CD14-positive monocyte (primary cell): ENCODE data around the gene ETV3L. TPM values are rescaled to one million over a fixed set of nuclear protein-coding genes. Genes with fewer than 3 reads are reported as not detected.

Experiments used
- DNase-seq, 3 donors: peaks; one replicate each; pipeline ENCODE4 v3.0.0-alpha.2; 2011 to 2022
- H2AFZ ChIP-seq: 2 replicates; pipeline ENCODE4 v1.6.0; 2012; ENCODE audit warnings: mild to moderate bottlenecking, low read depth, low read length, inconsistent platforms; ENCODE audit not compliant: insufficient read depth, poor library complexity, severe bottlenecking
- H3K27ac ChIP-seq, 2 donors: 1 replicate in 1 of 2; 2 replicates in 1 of 2; pipeline ENCODE4 v1.5.1; 2012 to 2013; ENCODE audit warnings: low read length in 2 of 2, control low read depth in 1 of 2, inconsistent platforms in 1 of 2, low read depth in 1 of 2, mild to moderate bottlenecking in 1 of 2
- H3K27me3 ChIP-seq, 2 donors: one replicate each; pipeline versions ENCODE4 v1.6.0 to v1.6.1; 2011 to 2013; ENCODE audit warnings: low read length in 2 of 2; ENCODE audit not compliant: control insufficient read depth in 2 of 2, insufficient read depth in 2 of 2
- H3K36me3 ChIP-seq, 2 donors: replicated peaks in 1 of 2; 1 replicate in 1 of 2; 2 replicates in 1 of 2; pipeline versions ENCODE4 v1.5.1 to v1.6.1; 2012 to 2013; ENCODE audit warnings: low read length in 2 of 2, control low read depth in 1 of 2, inconsistent platforms in 1 of 2, mild to moderate bottlenecking in 1 of 2; ENCODE audit not compliant: insufficient read depth in 2 of 2, control insufficient read depth in 1 of 2
- H3K4me1 ChIP-seq, 2 donors: 1 replicate in 1 of 2; 2 replicates in 1 of 2; pipeline versions ENCODE4 v1.5.1 to v1.6.1; 2012 to 2013; ENCODE audit warnings: low read length in 2 of 2, control low read depth in 1 of 2, inconsistent platforms in 1 of 2, mild to moderate bottlenecking in 1 of 2, moderate library complexity in 1 of 2; ENCODE audit not compliant: insufficient read depth in 2 of 2, control insufficient read depth in 1 of 2
- H3K4me2 ChIP-seq: replicated peaks from 2 replicates; pipeline ENCODE3; 2012; ENCODE audit warnings: low read length, moderate library complexity, mild to moderate bottlenecking; ENCODE audit not compliant: poor library complexity, severe bottlenecking; ENCODE audit errors: extremely low read depth
- H3K4me3 ChIP-seq, 3 experiments: fragments of 200-600 bp in 1 of 3; sonication (generic) in 1 of 3; replicated peaks in 1 of 3; 1 replicate in 2 of 3; 2 replicates in 1 of 3; pipeline ENCODE4 v1.5.1; 2011 to 2013; ENCODE audit warnings: low read length in 3 of 3, mild to moderate bottlenecking in 3 of 3, control low read depth in 2 of 3, low read depth in 2 of 3, inconsistent platforms in 1 of 3, moderate library complexity in 1 of 3
- H3K79me2 ChIP-seq: 2 replicates; pipeline ENCODE4 v1.6.0; 2012; ENCODE audit warnings: mild to moderate bottlenecking, control low read depth, inconsistent platforms, low read length, moderate library complexity; ENCODE audit not compliant: insufficient read depth
- H3K9ac ChIP-seq: 2 replicates; pipeline ENCODE4 v1.6.0; 2017; ENCODE audit warnings: low read length, mild to moderate bottlenecking; ENCODE audit not compliant: insufficient read depth, poor library complexity, severe bottlenecking
- H3K9me3 ChIP-seq, 2 donors: replicated peaks in 1 of 2; 1 replicate in 1 of 2; 2 replicates in 1 of 2; pipeline versions ENCODE4 v1.5.1 to v1.6.1; 2012 to 2013; ENCODE audit warnings: low read length in 2 of 2, control low read depth in 1 of 2; ENCODE audit not compliant: control insufficient read depth in 1 of 2, insufficient read depth in 1 of 2
- H4K20me1 ChIP-seq: 2 replicates; pipeline ENCODE4 v1.6.0; 2012; ENCODE audit warnings: mild to moderate bottlenecking, low read length, control low read depth, moderate library complexity; ENCODE audit not compliant: insufficient read depth
- H3K27ac Mint-ChIP-seq, 7 donors: one replicate each; pipeline ENCODE4 v1.8.0; 2020; ENCODE audit warnings: mild to moderate bottlenecking in 7 of 7, mixed read lengths in 7 of 7, moderate library complexity in 6 of 7, inconsistent platforms in 2 of 7
- H3K27me3 Mint-ChIP-seq, 3 donors: one replicate each; pipeline ENCODE4 v1.8.0; 2021 to 2022; ENCODE audit warnings: low read depth in 3 of 3, mild to moderate bottlenecking in 3 of 3, mixed read lengths in 3 of 3, moderate library complexity in 3 of 3, inconsistent platforms in 1 of 3
- H3K36me3 Mint-ChIP-seq, 2 donors: one replicate each; pipeline ENCODE4 v1.8.0; 2020; ENCODE audit warnings: mixed read lengths in 2 of 2, inconsistent platforms in 1 of 2, mild to moderate bottlenecking in 1 of 2
- H3K4me1 Mint-ChIP-seq: one replicate; pipeline ENCODE4 v1.8.0; 2020; ENCODE audit warnings: mild to moderate bottlenecking, mixed read lengths
- H3K4me3 Mint-ChIP-seq, 2 donors: one replicate each; pipeline ENCODE4 v1.8.0; 2020; ENCODE audit warnings: mild to moderate bottlenecking in 2 of 2, mixed read lengths in 2 of 2, moderate library complexity in 1 of 2
- H3K9me3 Mint-ChIP-seq, 7 donors: one replicate each; pipeline ENCODE4 v1.8.0; 2020 to 2022; ENCODE audit warnings: mixed read lengths in 7 of 7, mild to moderate bottlenecking in 6 of 7, moderate library complexity in 6 of 7, inconsistent platforms in 2 of 7
- WGBS: methylation state at CpG from one replicate; pipeline ENCODE4 v1.1.5; 2013; ENCODE audit warnings: missing lambda C conversion rate; ENCODE audit not compliant: insufficient coverage; 5-methylcytosine and 5-hydroxymethylcytosine counted together
- intact Hi-C, 2 donors: fragments of 100-400 bp; cut with micrococcal nuclease; formaldehyde crosslinking; loops; one replicate each; pipeline versions ENCODE4 v1.15.0 to v1.15.1; 2023
- polyA plus RNA-seq, 3 donors: library from polyadenylated mRNA; depleted of rRNA in 1 of 3; unstranded in 2 of 3; stranded (reverse) in 1 of 3; fragments of 300-500 nt in 2 of 3; fragments of >200 nt in 1 of 3; fragmentation: Illumina TruSeq in 2 of 3; gene quantifications; 1 replicate in 2 of 3; 2 replicates in 1 of 3; pipeline ENCODE4 v1.2.3, GENCODE V29; 2012 to 2021
- TF ChIP-seq, protein P1 (sequence below): fragments of 200-600 bp; IDR thresholded peaks from one replicate; pipeline ENCODE4 v1.8.0; 2022; ENCODE audit warnings: antibody characterized with exemption, mild to moderate bottlenecking

Gene ETV3L
- polyA plus RNA-seq, 3 donors = 0.26 to 0.41 TPM; not detected in 1

DNA sequence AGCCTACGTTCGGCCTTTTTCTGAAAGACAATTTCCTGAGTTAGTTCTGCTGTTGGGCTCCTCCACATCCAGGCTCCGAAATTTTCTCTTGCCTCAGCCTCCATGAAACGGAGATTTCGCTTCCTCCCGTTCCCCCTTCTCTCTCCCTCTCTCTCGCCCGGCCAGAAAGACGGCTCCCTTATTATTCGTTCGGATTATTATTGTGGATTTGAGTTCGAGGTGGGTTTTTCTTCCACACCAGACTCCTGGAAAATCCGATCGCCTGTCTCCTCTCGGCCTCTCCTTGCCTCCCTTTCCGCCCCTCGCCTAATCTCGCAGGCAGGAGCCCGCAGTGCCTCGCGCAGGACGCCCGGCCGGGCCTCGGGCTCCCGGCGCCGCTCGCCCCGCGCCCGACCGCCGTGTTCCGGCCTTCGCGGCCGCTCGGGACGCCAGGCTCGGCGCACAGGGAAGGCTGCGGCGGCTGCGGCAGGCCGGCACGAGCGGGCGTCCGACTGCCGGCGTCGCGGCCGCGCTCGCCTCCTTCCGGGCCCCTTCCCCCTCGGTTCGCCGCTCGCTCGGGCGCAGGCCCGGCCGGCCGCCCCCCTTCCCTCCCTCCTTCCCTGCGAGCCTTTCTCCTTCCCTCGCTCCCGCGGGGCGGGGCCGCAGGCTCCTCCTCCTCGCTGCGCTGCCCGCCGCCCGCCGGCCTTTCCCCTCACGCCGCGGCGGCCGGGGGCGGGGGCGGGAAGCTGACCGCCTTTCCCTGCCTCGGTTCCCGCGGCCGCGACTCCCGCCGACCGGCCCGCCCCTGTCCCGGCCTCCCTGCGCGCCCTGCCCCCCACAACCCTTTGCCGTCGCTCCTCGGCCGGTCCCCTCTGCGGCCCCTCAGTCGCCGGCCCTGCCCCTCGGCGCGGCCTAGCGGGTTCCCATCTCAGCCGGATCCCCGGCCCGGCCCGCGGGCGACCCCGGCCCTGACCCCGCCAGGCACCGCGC, 54.1 kb downstream of the ETV3L start, which contains the start of gene ARHGEF11:
ARHGEF11 (minus strand) TSS at position 493 of the 969 bp plus-strand sequence. CDS start 1,412 bp downstream, outside the sequence.
- peak within 1 kb of the TSS; percentile 93 for H3K4me2 ChIP-seq
- peaks cover 45% of the 10 kb centered on the region for H3K79me2 ChIP-seq
- peak within 1 kb of the TSS; percentile 91 for H2AFZ ChIP-seq
- H4K20me1 ChIP-seq = peaks cover 41% of the 10 kb centered on the region
- peak within 1 kb of the TSS; percentile 72 to 88 (median 80) for H3K4me3 ChIP-seq
- H3K9me3 Mint-ChIP-seq = peaks cover 0 to under 1% (median 0%) of the 10 kb centered on the region in 7 donors
- peak; percentile 58 to 66 (median 66) for DNase-seq
- H3K27ac Mint-ChIP-seq = peak within 1 kb of the TSS; percentile 81 to 95 (median 91)
- H3K4me3 Mint-ChIP-seq = peak within 1 kb of the TSS; percentile 95
- intact Hi-C loops = no loop called here
- under 1% methylated on average over 103 of the region's 120 CpGs for WGBS
- no peaks in the 10 kb centered on the region for H3K9me3 ChIP-seq
- peak within 1 kb of the TSS; percentile 87 to 92 for H3K27ac ChIP-seq
- H3K4me1 ChIP-seq = peaks cover 46 to 48% of the 10 kb centered on the region in 2 donors
- peaks cover 56% of the 10 kb centered on the region for H3K4me1 Mint-ChIP-seq
- H3K36me3 Mint-ChIP-seq = peaks cover 6 to 12% of the 10 kb centered on the region in 2 donors
- H3K9ac ChIP-seq = peak within 1 kb of the TSS; percentile 82
- H3K27me3 ChIP-seq = no peaks in the 10 kb centered on the region
- no peaks in the 10 kb centered on the region for H3K36me3 ChIP-seq
- TF ChIP-seq, protein P1, sequence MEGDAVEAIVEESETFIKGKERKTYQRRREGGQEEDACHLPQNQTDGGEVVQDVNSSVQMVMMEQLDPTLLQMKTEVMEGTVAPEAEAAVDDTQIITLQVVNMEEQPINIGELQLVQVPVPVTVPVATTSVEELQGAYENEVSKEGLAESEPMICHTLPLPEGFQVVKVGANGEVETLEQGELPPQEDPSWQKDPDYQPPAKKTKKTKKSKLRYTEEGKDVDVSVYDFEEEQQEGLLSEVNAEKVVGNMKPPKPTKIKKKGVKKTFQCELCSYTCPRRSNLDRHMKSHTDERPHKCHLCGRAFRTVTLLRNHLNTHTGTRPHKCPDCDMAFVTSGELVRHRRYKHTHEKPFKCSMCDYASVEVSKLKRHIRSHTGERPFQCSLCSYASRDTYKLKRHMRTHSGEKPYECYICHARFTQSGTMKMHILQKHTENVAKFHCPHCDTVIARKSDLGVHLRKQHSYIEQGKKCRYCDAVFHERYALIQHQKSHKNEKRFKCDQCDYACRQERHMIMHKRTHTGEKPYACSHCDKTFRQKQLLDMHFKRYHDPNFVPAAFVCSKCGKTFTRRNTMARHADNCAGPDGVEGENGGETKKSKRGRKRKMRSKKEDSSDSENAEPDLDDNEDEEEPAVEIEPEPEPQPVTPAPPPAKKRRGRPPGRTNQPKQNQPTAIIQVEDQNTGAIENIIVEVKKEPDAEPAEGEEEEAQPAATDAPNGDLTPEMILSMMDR = no peak
- H3K27me3 Mint-ChIP-seq = peaks cover 2 to 3% (median 3%) of the 10 kb centered on the region in 3 donors

DNA sequence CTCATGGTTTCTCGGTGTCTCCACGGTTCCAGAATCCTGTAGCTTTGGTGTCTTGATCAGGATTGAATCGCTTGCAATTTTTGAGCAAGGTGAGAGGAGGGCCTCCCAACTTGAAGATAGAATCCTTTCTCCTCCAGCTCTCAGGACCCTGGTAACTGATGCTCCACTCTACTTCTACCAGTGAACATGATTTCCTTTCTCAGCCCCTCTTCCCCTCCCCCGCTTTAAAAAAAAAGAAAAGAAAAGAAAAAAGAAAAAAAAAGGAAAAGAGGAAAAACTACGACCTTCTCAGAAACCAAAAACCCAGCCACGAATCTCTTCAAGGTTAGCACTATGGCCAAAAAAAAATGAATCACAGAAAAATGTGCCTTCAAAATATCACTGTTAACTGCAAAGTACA, 55.3 kb downstream of the ETV3L start:
- Histone ChIP-seq H3K36me3 (no peaks in the 10 kb centered on the region), H2AFZ (no peak overlapping the region), H3K9me3 (no peaks in the 10 kb centered on the region), H3K27me3 (no peaks in the 10 kb centered on the region), H3K4me2 (peak overlapping the region; percentile 93), H4K20me1 (peaks cover 53% of the 10 kb centered on the region), H3K4me3 (peak overlapping the region; percentile 72 to 88 (median 80)), H3K4me1 (peaks cover 48 to 52% of the 10 kb centered on the region in 2 donors), H3K79me2 (peaks cover 57% of the 10 kb centered on the region), H3K9ac (peak overlapping the region; percentile 38), H3K27ac (peak overlapping the region in 1 of 2 donors; percentile 92)
- intact Hi-C loops = no loop called here
- Mint-ChIP-seq H3K36me3 (peaks cover 11 to 12% of the 10 kb centered on the region in 2 donors), H3K9me3 (no peaks in the 10 kb centered on the region), H3K4me1 (peaks cover 63% of the 10 kb centered on the region), H3K27me3 (peaks cover 2 to 3% (median 3%) of the 10 kb centered on the region in 3 donors), H3K27ac (peak overlapping the region in 3 of 7 donors; percentile 14 to 23 (median 21)), H3K4me3 (peak overlapping the region; percentile 62 to 95)
- no CpG with 5 or more reads among the region's 6 CpGs for WGBS
- no peak for DNase-seq
- TF ChIP-seq, protein P1 = no peak
